AG04450 (cell line): ENCODE measurements around the gene SUPT20H. TPM values are rescaled to one million over a fixed set of nuclear protein-coding genes. Genes with fewer than 3 reads are reported as not detected.

ENCODE experiments used
- CTCF ChIA-PET: fragments of 300-600, 350-600 bp; formaldehyde crosslinking; extraction: SDS; loops from one replicate; lab custom pipeline; 2022; ENCODE audit warnings: antibody characterized with exemption, inconsistent platforms; lab: Charles Lee
- POLR2A ChIA-PET: fragments of 350-600 bp; formaldehyde crosslinking; extraction: SDS; loops from one replicate; lab custom pipeline; 2021; ENCODE audit warnings: antibody characterized with exemption, inconsistent platforms; lab: Yijun Ruan, JAX
- DNase-seq: peaks from one replicate; pipeline ENCODE4 v3.0.0-alpha.2; 2011; ENCODE audit warnings: low read depth, low spot score
- H3K27ac ChIP-seq: one replicate; pipeline ENCODE4 v1.5.1; 2012; ENCODE audit warnings: low read depth, low read length, control low read depth
- H3K27me3 ChIP-seq: one replicate; pipeline ENCODE4 v1.6.0; 2012; ENCODE audit warnings: low read length; ENCODE audit not compliant: control insufficient read depth, insufficient read depth
- H3K4me3 ChIP-seq: 2 replicates; pipeline ENCODE4 v1.5.1; 2011; ENCODE audit warnings: mild to moderate bottlenecking, low read depth, low read length, control low read depth
- H3K9me3 ChIP-seq: 2 replicates; pipeline ENCODE4 v1.5.1; 2012; ENCODE audit warnings: low read length; ENCODE audit not compliant: control insufficient read depth, insufficient read depth
- CTCF ChIP-seq: IDR thresholded peaks from 2 replicates; pipeline ENCODE4 v1.5.1; 2011; ENCODE audit warnings: low read depth, low read length, control low read depth, inconsistent platforms
- polyA plus RNA-seq: library from polyadenylated mRNA; depleted of rRNA; stranded (reverse); fragments of >200 nt; gene quantifications from 2 replicates; pipeline ENCODE4 v1.2.3, GENCODE V29; 2011

Gene SUPT20H
- polyA plus RNA-seq, 1 experiment = 80.6 TPM

- peak overlapping the region; percentile 96 for H3K4me3 ChIP-seq
- DNase-seq = no peak
- H3K27me3 ChIP-seq = no peaks in the 10 kb centered on the region
- ChIA-PET CTCF (interaction anchor here (0.9 to 3.3 kb wide), 4 partner anchors 8 to 578 kb away, joined by 3 to 16 read pairs (median 8); no protein-coding TSS in a partner anchor), POLR2A (no interaction called here)
- TF ChIP-seq CTCF = no peak
- no peaks in the 10 kb centered on the region; the same call in 1 of the 2 replicates for H3K9me3 ChIP-seq
- H3K27ac ChIP-seq = no peak overlapping the region
Measured at GRCh38 chr13:36997716-36998427, 61.6 kb downstream of the SUPT20H start.

- TF ChIP-seq CTCF = 0 out of 2 replicates have a peak, but pooled peaks have one; percentile 8
- POLR2A ChIA-PET = interaction anchor here (0.7 kb wide), 1 partner anchor 9 kb away, joined by 4 read pairs; no protein-coding TSS in a partner anchor
- Histone ChIP-seq H3K9me3 (no peaks in the 10 kb centered on the region), H3K4me3 (no peak overlapping the region), H3K27ac (no peak overlapping the region), H3K27me3 (no peaks in the 10 kb centered on the region)
- CTCF ChIA-PET = interaction anchor here (1.1 to 4.8 kb wide), 4 partner anchors 10 to 77 kb away, joined by 3 to 40 read pairs (median 4); no protein-coding TSS in a partner anchor
- DNase-seq = no peak
Measured at GRCh38 chr13:36992362-36992761, 67.1 kb downstream of the SUPT20H start.

- Histone ChIP-seq H3K4me3 (no peak overlapping the region), H3K27ac (no peak overlapping the region), H3K27me3 (no peaks in the 10 kb centered on the region), H3K9me3 (no peaks in the 10 kb centered on the region)
- ChIA-PET POLR2A (no interaction called here), CTCF (interaction anchor here (0.6 to 1.9 kb wide), 2 partner anchors 13 to 128 kb away, joined by 3 to 11 read pairs; partner anchors contain the start of gene ALG5)
- TF ChIP-seq CTCF = no peak
- DNase-seq = no peak
Measured at GRCh38 chr13:36986462-36987240, 72.8 kb downstream of the SUPT20H start.

- DNase-seq = peak; percentile 36
- CTCF ChIA-PET = interaction anchor here (0.6 to 7.2 kb wide), 41 partner anchors 9 to 1002 kb away, joined by 3 to 432 read pairs (median 4); partner anchors contain the start of gene ALG5
- TF ChIP-seq CTCF = peak; percentile 55
- H3K4me3 ChIP-seq = no peak overlapping the region
- no peaks in the 10 kb centered on the region for H3K9me3 ChIP-seq
- no peaks in the 10 kb centered on the region for H3K27me3 ChIP-seq
- no peak overlapping the region for H3K27ac ChIP-seq
- POLR2A ChIA-PET = interaction anchor here (0.6 kb wide), 1 partner anchor 123 kb away, joined by 4 read pairs; no protein-coding TSS in a partner anchor
Measured at GRCh38 chr13:36981156-36981743, 78.2 kb downstream of the SUPT20H start.
